A549 (cell line): ENCODE measurements around the gene SECISBP2L.

ENCODE experiments used
- BHLHE40 ChIP-seq: IDR thresholded peaks from 2 replicates; pipeline ENCODE4 v1.6.1; 2012; ENCODE audit warnings: low read depth, low read length, inconsistent platforms
- CTCF ChIP-seq: fragments of >200 bp; sonication (Bioruptor Twin); formaldehyde crosslinking; IDR thresholded peaks from 3 replicates; pipeline ENCODE4 v1.5.1; 2016
- EHMT2 ChIP-seq: fragments of 200-600 bp; sonication (generic); IDR thresholded peaks from 2 replicates; pipeline ENCODE4 v1.6.1; 2016; ENCODE audit warnings: antibody characterized with exemption, low read depth, mild to moderate bottlenecking, moderate library complexity
- MAX ChIP-seq: IDR thresholded peaks from 2 replicates; pipeline ENCODE4 v1.6.1; 2012
- MAZ ChIP-seq: fragments of 150-350 bp; IDR thresholded peaks from 2 replicates; pipeline ENCODE4 v1.6.1; 2014; ENCODE audit warnings: antibody characterized with exemption, low read depth, low read length, borderline replicate concordance
- NR3C1 ChIP-seq: fragments of >200 bp; sonication (Bioruptor Twin); formaldehyde crosslinking; IDR thresholded peaks from 3 replicates; pipeline ENCODE4 v1.6.1; 2017
- PHF8 ChIP-seq: fragments of 200-600 bp; sonication (generic); IDR thresholded peaks from 2 replicates; pipeline ENCODE4 v1.6.1; 2016; ENCODE audit warnings: low read depth, mild to moderate bottlenecking, antibody characterized with exemption, moderate library complexity, borderline replicate concordance
- POLR2A ChIP-seq: IDR thresholded peaks from 2 replicates; pipeline ENCODE4 v1.6.1; 2012; ENCODE audit warnings: mild to moderate bottlenecking, low read length
- POLR2AphosphoS2 ChIP-seq: conservative IDR thresholded peaks from 2 replicates; pipeline ENCODE4 v1.6.1; 2012; ENCODE audit warnings: low read length, improper control_type of control experiment, inconsistent platforms
- SMC3 ChIP-seq: fragments of >200 bp; sonication (Bioruptor Twin); formaldehyde crosslinking; IDR thresholded peaks from 3 replicates; pipeline ENCODE4 v1.6.1; 2018; ENCODE audit warnings: inconsistent platforms
- TFCP2L1 ChIP-seq: fragments of 250-450 bp; sonication (Bioruptor Pico); IDR thresholded peaks from 2 replicates; pipeline ENCODE4 v1.5.0; 2021; ENCODE audit warnings: mild to moderate bottlenecking
- TP53 ChIP-seq: fragments of 250-450 bp; sonication (Bioruptor Pico); IDR thresholded peaks from 2 replicates; pipeline ENCODE4 v1.5.0; 2021; ENCODE audit warnings: mild to moderate bottlenecking, moderate library complexity
- USF2 ChIP-seq: fragments of 450-650 bp; IDR thresholded peaks from 2 replicates; pipeline ENCODE4 v1.6.1; 2014; ENCODE audit warnings: antibody characterized with exemption

- no peak for TF ChIP-seq CTCF
- TF ChIP-seq POLR2A, result no peak
- TF ChIP-seq NR3C1, result no peak
- no peak for TF ChIP-seq SMC3
- TF ChIP-seq MAZ, result no peak
- no peak for TF ChIP-seq PHF8
- TF ChIP-seq TFCP2L1 (CRISPR knock-in tag), result no peak
- no peak for TF ChIP-seq TP53 (CRISPR knock-in tag)
- no peak for TF ChIP-seq POLR2AphosphoS2
- TF ChIP-seq MAX, result no peak
- TF ChIP-seq EHMT2, result no peak
- TF ChIP-seq BHLHE40, result no peak
- TF ChIP-seq USF2, result no peak
These were observed 71.4 kb downstream of the SECISBP2L start for GRCh38 chr15:48974882-48975281.
